ENCODE measurements around the gene PRKCH.

GRCh38 chr14:61296151-61296550, 25.2 kb upstream of the PRKCH start:
- TF ChIP-seq CTCF (conservative IDR thresholded peaks at IDR 0.05; ENCODE audit: low read length), result no peak
- TF ChIP-seq EZH2phosphoT487 (IDR thresholded peaks at IDR 0.05; ENCODE audit: borderline replicate concordance), result no peak

Measured in Loucy (cell line).